Stimulated activated CD4-positive, alpha-beta T cell treated with anti-CD3 and anti-CD28 coated beads, Interleukin-2, amount 100 ng/mL, for 24 hours (primary cell): ENCODE data around the gene CLCN2.
"Not testable (repeated sequence)": the region's sequence is repeated elsewhere in the genome, so short reads cannot be mapped to it uniquely, and the experiment has no call there.

Source experiments
- DNase-seq, 2 donors: peaks; one replicate each; pipeline ENCODE4 v3.0.0-alpha.2; 2020

Gene CLCN2

DNA sequence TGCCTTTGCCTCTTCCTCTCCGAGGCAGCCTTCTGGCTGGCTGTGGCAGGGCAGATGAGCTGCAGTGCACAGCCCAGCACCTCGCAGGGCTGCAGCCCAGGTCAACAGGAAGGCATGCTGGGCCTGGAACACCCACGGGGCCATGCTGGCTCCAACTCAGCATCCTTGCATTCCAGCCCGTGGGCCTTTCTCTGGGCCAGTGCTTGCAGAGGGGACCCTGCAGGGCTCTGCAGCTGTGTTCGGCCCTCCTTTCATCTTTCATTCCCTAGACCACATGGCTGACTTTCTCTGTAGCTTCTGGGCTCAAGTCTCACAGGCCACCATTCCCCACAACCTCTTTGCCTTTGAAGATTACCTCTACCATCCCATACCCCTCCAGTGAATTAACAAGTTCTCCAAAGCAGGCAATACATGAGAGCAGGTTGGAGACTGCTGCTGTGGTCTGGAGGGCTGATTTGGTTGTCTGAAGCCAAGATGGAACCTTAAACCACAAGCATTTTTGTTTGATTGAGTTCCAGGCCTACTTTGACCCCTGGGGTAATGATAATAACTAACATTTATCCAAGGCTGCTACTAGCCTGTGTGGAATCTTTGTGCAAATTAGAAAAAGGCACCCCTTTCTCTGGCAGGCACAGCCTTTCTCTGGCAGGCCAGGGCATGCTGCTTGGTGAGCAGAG lies 18.1 kb downstream of the CLCN2 start:
- no peak for DNase-seq

DNA sequence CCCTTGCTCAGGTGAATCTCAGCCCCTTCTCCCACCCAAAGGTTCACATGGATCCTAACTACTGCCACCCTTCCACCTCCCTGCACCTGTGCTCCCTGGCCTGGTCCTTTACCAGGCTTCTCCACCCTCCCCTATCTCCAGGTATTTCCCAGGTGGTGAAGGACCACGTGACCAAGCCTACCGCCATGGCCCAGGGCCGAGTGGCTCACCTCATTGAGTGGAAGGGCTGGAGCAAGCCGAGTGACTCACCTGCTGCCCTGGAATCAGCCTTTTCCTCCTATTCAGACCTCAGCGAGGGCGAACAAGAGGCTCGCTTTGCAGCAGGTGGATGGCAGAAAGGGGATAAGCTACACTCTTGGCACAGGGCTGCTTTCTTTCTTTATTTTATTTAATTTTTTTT lies 19.5 kb downstream of the CLCN2 start:
- no peak for DNase-seq

DNA sequence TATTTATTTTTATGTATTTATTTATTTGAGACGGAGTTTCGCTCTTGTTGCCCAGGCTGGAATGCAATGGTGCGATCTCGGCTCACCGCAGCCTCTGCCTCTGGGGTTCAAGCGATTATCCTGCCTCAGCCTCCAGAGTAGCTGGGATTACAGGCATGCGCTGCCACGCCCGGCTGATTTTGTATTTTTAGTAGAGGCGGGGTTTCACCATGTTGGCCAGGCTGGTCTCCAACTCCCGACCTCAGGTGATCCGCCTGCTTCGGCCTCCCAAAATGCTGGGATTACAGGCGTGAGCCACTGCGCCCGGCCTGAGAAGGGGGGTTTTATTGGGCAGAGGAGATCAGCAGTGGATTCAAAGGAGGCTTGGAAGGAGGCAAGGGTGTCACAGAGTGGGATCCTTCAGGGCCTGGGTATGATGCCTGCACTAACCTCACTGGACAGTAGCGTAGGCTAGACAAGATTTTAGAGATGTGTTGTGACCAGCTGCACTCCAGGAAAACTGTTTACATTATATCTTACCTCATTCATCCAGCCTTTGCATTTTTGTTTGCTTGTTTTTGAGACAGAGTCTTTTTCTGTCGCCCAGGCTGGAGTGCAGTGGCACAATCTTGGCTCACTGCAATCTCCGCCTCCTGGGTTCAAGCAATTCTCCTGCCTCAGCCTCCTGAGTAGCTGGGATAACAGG lies 21.8 kb downstream of the CLCN2 start:
- DNase-seq = not testable (repeated sequence)

DNA sequence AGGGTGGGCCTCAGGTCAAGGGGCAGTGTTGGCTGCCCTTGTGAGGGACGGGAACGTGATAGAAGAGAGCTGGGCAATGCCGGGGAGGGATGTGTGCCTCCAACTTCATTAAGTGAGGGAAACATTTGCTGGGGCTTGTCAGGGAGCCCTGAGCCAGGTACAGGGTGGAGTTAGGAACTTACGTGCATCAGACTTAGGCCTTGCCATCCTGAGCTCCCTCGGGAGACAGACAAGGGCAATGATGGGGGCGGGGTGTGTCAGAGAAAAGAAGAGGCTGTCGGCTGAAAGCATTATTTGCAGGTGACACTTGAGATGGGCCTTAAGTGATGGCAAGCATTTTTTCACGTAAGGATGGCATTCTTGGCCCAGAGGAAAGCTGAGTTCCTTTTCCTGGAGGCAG lies 22.4 kb downstream of the CLCN2 start:
- no peak for DNase-seq

DNA sequence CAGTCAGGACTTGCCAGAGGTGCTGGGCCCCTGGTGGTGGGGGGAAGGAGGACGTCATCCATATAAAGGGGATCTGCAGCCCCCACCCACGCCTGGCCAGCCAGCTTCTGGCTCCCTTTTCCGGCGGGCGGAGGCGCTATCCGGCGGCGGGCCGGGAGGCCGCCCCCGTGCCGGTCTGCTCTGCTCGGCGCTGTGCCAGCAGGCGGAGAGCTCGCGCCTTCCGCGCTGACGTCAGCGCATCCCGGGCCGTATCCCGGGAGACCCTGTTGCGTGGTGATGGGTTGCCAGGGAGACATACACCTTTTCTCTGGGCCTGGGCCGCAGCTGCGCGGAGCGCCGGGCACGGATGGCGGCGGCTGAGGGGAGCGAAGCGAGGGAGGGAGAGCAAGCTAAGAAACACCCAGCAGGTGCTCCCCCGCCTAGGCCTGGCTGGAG lies 22.9 kb downstream of the CLCN2 start:
- DNase-seq = peak in 1 of 2 donors; percentile 19

DNA sequence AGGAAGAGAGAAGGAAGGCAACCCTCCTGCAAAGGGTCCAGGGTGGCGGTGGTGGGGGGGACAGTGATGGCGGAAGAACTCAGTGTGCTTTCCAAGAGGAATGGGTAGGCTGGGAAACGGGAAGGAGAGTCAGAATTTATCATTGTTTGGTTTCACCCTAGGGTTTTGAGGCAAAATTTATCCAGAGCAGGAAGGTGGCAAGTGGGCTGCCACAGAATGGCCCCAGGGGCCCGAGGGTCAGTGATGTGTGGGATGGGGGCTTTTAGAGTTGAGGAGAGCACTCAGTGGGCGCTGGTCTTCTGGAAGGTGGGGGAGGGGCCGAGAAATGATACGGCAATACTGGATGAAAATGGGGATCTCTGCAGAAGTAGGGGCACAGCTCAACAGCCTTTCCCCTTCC lies 23.4 kb downstream of the CLCN2 start:
- DNase-seq = no peak

DNA sequence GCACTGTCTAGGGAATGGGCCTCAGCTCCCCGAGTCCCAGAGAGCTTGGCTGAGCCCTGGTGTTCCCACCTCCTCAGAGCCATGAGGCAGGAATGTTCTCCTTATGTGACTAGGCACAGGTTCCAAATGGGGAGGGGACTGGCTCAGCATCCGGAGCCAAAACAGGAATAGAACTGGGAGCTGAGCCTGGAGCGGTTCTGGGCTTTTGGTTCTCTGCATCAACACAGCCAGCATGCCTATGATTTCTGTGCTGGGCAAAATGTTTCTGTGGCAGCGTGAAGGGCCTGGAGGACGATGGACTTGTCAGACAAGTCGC lies 24.0 kb downstream of the CLCN2 start, which contains the start of gene FAM131A:
Gene FAM131A (plus strand): TSS at position 202 of the 316 bp plus-strand sequence. CDS start 31 bp downstream, at position 233.
- DNase-seq = no peak

DNA sequence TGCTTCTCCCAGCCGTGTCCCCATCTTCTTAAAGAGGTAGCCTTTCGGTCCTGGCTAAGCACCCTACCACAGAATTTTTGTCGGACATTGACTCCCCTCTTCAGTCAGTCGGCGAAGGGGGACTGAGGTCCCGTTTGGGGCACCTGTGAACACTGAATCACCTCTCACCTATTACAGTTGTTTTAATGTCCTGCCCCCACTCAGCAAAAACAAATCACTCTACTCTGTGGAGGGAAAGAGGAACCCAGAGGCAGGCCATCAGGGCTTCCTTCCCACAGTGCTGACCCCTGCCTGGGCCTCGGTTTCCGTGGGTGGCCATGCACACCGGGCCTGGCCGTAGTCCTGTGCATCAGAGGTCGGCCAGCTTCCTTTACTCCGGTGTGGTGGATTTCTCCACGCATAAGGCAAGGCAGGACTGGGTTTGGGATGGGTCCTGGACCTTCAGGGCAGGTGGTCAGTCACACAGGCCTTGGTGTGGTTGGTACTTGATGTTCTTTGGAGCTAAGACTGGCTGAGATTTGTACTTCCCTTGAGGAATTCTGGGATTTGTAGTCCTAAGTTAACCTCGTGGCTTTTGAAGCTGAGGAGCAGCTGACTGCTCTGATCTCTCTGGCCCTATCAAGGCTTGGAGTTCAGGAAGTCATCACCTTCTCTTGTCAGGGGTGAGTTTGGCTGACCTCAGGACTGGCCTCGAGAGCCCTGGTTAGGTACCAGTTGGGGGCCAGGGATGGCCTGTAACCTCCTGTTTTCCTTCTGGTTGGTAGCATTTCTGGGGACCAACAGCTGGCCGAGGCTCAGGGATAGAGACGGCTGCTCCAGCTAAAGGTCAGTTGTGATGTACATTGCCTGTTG lies 24.6 kb downstream of the CLCN2 start:
- DNase-seq = no peak

DNA sequence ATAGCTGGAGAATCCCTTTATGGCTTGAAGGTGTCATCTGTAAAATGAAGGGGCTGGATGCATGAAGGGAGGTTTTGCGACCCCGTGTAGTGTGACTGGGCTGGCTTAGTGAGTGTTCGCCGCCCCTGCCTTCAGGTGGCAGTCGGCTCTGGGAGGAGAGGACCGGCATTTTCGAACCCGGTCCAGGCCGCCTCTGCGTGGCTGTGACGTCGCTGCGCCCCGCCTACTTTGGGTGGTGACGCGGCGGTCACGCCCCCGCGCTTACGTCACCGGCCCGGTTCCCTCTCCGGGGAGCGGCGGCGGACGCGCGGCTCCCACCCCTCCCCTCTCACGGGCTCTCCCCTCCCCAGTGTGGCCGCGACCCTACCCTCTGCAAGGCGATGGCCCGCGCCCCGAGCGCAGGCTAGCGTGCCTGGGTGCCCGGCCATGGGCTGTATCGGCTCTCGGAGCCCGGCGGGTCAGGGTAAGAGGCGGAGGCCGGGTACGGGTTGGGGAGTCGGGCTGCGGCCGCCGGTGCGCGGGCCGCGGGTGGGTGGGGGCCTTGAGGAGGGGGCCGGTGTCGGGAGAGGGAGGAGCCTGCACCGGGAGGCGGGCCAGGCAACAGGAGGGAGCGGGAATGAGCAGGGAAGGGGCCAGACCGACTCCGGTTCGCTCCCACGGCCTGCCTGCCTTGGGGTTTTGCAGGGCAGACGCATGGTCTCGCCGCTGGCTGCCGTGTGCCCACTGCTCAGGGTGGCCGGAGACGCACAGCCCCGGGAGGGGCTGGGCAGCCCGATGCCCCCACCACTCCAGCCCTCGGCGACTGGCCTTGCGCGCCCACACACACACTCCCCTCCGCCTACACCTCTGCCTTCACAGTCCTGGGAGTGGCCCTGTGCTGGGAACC lies 25.5 kb downstream of the CLCN2 start:
- peak; percentile 89 to 93 for DNase-seq

DNA sequence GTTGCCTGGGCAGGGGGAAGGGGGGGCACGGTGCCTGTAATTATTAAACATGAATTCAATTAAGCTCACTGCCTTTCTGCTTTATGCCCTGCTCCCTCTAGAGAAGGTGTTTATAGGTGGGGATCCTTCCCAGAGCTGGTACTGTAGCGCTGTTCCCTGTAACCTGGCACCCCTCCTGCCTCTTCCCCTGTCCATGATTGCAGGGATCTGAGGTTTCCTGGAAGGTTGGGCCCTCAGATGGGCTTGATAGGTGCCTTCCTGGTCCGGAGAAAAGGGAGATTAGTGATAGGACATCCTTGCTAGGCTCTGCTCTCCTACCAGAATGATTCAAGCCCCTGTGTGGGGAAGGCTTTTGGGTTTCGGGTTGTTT lies 26.1 kb downstream of the CLCN2 start:
- DNase-seq = no peak

DNA sequence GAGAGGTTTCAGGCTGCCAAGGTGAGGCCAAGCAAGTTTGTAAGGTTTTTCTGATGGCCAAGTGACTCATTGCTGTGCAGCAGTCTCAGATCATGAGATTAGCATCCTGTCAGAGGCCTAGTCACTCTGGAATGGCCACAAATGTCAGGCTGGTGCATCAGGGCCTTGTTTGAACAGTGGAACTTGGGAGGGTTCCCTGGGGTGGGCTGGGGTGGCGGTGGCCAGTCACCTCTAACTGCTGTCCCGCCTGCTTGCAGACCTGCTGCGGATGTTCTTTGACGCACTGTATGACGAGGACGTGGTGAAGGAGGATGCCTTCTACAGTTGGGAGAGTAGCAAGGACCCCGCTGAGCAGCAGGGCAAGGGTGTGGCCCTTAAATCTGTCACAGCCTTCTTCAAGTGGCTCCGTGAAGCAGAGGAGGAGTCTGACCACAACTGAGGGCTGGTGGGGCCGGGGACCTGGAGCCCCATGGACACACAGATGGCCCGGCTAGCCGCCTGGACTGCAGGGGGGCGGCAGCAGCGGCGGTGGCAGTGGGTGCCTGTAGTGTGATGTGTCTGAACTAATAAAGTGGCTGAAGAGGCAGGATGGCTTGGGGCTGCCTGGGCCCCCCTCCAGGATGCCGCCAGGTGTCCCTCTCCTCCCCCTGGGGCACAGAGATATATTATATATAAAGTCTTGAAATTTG lies 26.8 kb downstream of the CLCN2 start:
- DNase-seq = peak; percentile 39 to 53

DNA sequence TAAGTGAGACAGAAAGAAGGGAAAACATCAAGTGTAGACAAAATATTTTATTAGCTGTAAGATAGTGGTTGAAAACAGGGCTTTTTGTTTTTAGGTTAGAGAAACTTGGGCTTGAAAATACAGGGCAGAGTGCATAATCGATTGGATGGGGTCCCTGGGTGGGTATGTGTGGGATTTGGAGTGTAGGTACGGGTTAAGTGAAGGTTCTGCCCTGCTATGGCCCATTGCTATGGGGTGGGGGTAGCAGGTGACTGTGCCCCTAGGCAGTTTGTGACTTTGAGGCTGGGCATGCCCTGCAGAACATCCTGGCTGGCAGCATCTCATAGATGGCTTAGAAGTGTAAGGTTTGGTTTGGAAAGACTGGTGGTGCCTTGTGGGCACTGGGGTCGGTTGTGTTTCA lies 27.7 kb downstream of the CLCN2 start:
- no peak for DNase-seq

DNA sequence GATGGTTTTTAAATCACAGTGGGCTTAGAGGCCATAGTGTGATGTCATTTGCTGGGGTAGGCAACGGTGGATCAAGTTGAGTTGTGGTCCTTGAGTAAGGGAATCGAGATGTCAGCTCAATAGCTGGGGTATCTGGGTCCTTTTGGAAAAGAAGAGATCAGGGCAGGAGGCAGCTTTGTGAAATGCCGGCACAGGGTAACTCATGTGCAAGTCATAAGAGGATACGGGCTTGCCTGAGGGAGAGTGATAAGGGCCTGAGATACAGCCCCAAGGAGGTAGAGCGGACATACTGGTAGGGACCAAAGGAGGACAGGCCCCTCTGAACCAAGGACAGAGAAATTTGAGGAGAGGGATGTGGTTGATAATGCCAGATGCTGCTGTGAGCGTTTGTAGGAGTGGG lies 28.2 kb downstream of the CLCN2 start:
- DNase-seq = no peak

DNA sequence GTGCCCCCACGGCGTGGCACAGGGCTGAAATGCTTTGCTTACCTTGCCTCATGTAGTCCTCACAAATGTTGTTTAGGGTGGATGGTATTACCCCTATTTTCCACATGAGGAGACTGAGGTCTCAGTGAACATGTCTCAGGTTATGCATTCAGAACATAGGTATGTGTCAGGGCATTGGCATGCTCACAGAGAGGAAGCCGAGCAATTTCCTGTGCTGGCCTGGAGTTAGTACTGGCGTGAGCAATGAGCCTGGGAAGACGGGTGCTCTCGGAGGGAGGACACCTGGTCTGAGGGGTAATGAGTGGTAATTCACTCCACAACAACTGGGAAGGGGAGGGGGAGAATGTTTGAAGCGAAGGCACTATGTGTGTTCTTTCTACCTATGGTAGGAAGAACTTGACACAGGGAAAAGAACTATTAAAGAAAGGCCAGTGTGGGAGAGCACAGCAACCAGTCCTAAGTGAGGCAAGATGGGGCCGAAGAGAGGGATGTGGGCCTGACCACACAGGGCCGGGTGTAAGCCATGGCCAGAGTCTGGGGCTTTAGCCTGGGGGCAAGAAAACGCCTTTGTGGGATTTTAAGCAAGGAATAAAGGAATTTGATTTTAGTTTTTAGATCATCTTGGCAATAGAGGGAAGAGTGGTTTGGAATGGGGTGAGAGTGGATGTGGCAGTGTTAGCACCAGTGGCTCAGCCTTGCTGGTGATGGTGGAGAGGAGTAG lies 28.9 kb downstream of the CLCN2 start:
- DNase-seq = no peak

DNA sequence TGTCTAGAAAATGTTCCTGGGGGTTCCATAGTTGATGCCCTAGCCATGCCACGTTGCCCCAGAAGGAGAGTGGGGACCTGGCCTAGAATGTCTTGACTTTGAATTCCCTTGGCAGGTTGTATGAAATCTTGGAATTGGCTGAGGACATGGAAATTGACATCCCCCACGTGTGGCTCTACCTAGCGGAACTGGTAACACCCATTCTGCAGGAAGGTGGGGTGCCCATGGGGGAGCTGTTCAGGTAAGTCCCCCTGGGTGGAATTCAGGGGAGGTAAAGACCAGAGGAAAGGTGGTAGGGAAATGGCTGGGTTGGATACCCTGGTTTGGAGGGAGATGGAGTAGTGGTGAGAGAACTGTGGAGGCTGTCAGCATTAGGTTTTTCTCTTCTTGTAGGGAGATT lies 32.9 kb downstream of the CLCN2 start:
- no peak for DNase-seq

DNA sequence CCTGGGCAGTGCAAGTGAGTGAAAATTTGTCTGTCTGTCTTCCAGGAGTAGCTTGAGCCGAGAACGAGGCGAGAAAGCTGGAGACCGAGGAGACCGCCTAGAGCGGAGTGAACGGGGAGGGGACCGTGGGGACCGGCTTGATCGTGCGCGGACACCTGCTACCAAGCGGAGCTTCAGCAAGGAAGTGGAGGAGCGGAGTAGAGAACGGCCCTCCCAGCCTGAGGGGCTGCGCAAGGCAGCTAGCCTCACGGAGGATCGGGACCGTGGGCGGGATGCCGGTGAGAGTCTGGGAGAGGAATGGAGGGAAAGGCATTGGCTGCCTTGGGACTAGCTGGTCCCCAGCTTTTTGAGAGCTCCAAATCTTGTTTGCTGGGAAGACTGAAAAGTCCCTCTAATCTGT lies 34.2 kb downstream of the CLCN2 start:
- DNase-seq = no peak

DNA sequence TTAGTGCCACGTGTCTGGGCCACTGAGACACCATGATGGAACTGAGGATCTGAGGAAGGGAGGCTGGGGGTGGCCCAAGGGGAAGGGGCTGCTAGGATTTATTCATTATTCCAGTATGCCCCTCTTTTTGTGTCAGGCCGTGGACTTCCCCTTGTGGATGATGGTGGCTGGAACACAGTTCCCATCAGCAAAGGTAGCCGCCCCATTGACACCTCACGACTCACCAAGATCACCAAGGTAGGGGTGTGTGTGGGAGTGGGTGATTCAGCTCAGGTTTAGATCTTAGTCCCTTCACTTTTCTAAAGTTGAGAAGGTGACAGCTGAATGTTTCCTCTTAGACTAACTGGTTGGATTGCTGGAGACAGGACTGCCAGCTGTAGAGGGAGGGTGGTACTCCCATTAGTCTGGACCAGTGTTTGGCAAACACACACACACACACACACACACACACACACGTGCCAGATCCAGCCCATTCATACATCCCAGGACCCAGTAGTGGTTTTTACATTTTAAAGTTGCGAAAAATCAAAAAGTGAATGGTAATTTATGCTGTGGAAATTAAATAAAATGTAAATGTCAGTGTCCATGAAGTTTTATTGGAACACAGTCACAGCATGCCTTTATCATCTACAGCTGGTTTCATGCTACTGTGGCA lies 35.6 kb downstream of the CLCN2 start:
- peak; percentile 36 to 55 for DNase-seq

DNA sequence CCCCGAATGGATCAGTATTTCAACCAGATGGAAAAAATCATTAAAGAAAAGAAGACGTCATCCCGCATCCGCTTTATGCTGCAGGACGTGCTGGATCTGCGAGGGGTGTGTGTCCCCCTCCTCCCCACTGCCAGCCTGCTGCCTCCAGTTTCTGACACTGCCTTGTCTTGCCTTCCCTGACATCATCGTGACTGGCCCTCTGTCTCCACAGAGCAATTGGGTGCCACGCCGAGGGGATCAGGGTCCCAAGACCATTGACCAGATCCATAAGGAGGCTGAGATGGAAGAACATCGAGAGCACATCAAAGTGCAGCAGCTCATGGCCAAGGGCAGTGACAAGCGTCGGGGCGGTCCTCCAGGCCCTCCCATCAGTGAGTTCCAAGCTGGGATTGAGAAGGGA lies 36.1 kb downstream of the CLCN2 start:
- DNase-seq = no peak

DNA sequence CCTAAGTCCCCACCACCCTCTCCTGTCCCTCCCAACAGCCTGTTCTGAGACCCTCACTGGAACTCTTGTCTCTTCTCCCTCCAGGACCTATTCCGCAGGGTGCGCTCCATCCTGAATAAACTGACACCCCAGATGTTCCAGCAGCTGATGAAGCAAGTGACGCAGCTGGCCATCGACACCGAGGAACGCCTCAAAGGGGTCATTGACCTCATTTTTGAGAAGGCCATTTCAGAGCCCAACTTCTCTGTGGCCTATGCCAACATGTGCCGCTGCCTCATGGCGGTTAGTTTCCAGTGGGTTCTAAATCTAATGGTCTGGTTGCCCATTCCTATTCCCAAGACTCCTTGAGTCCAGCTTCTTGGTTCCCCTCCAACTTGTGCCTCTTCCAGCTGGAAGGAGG lies 37.7 kb downstream of the CLCN2 start:
- no peak for DNase-seq

DNA sequence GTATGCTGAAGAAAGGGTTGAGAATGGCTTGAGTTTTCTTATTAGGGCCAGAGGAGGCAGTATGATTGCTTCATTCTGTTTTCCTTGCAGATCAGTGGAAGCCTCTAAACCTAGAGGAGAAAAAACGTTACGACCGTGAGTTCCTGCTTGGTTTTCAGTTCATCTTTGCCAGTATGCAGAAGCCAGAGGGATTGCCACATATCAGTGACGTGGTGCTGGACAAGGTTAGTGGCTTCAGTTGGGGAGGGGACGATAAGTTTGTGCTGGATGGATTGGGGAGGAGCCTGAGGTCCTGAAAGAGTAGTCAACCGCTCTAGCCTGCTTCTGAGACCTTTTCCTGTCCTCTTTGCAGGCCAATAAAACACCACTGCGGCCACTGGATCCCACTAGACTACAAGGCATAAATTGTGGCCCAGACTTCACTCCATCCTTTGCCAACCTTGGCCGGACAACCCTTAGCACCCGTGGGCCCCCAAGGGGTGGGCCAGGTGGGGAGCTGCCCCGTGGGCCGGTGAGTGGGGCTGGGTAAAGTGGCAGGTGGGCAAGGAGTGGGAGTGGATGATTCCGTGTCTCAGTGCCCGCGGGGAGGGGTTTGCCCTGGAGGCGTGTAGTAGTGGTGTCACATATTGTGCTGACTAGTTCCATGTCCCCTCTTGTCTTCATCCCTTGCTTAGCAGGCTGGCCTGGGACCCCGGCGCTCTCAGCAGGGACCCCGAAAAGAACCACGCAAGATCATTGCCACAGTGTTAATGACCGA lies 38.5 kb downstream of the CLCN2 start:
- no peak for DNase-seq
